WERI-Rb-1 (cell line): ENCODE results near the gene MUC5B.

Experiments
- DNase-seq: peaks from one replicate; pipeline ENCODE4 v3.0.0-alpha.2; 2020
- H3K27ac ChIP-seq: fragments of 250-450 bp; sonication (Bioruptor Pico); 2 replicates; pipeline ENCODE4 v1.5.1; 2020; ENCODE audit warnings: mild to moderate bottlenecking, moderate library complexity
- H3K27me3 ChIP-seq: fragments of 250-450 bp; sonication (Bioruptor Pico); 2 replicates; pipeline ENCODE4 v1.5.1; 2021; ENCODE audit warnings: mild to moderate bottlenecking, low read depth, moderate library complexity; ENCODE audit not compliant: insufficient read depth, severe bottlenecking
- H3K36me3 ChIP-seq: fragments of 250-450 bp; sonication (Bioruptor Pico); 2 replicates; pipeline ENCODE4 v1.5.1; 2020; ENCODE audit warnings: mild to moderate bottlenecking, moderate library complexity
- H3K4me3 ChIP-seq: 2 replicates; pipeline ENCODE4 v1.5.1; 2011; ENCODE audit warnings: low read depth, mild to moderate bottlenecking, control low read depth, low read length
- H3K9me3 ChIP-seq: fragments of 250-450 bp; sonication (Bioruptor Pico); 2 replicates; pipeline ENCODE4 v1.5.1; 2021; ENCODE audit warnings: mild to moderate bottlenecking, moderate library complexity; ENCODE audit not compliant: severe bottlenecking
- TF ChIP-seq, protein P1 (sequence below): IDR thresholded peaks from 2 replicates; pipeline ENCODE4 v1.5.1; 2011; ENCODE audit warnings: low read depth, mild to moderate bottlenecking, control low read depth, inconsistent platforms, low read length

The MUC5B gene

DNA sequence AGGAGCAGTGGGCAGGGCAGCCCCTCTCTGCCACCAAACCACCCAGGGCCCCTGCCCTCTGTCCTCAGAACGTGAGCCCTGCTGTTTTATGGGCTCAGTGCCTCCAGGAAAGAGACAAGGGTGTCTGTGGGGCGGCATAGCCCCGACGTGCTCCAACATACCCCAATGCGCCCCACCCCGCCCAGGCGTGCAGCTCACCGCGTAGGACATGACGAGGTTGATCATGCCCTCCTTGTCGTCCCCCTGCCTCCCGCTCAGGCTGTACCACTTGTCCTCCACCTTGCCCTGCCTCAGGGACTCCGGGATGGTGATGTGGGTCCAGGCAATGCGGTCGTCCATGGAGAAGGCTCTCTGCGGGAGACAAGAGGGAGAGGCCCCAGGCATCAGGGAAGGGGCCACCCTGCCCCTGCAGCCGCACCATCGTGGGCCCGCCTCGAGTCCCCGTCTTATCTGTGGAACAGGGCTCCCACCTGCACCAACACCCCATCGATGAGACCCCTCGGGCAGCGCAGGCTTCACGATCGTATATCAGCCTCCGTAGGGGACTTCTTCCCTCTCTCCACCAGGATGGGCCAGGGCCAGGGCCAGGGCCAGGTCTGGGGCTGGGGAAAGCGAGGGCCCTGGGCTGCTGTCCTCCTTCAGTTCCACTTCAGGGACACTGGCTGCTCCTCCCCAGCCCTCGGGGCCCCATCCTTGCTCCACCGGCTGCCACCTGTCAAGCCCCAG lies 65.7 kb downstream of the MUC5B start:
- Histone ChIP-seq H3K27me3 (no peaks in the 10 kb centered on the region), H3K36me3 (peaks cover 41% of the 10 kb centered on the region)
- TF ChIP-seq, protein P1, sequence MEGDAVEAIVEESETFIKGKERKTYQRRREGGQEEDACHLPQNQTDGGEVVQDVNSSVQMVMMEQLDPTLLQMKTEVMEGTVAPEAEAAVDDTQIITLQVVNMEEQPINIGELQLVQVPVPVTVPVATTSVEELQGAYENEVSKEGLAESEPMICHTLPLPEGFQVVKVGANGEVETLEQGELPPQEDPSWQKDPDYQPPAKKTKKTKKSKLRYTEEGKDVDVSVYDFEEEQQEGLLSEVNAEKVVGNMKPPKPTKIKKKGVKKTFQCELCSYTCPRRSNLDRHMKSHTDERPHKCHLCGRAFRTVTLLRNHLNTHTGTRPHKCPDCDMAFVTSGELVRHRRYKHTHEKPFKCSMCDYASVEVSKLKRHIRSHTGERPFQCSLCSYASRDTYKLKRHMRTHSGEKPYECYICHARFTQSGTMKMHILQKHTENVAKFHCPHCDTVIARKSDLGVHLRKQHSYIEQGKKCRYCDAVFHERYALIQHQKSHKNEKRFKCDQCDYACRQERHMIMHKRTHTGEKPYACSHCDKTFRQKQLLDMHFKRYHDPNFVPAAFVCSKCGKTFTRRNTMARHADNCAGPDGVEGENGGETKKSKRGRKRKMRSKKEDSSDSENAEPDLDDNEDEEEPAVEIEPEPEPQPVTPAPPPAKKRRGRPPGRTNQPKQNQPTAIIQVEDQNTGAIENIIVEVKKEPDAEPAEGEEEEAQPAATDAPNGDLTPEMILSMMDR = no peak

GRCh38 chr11:1289211-1289935 lies 66.5 kb downstream of the MUC5B start:
- Histone ChIP-seq H3K36me3 (peaks cover 38% of the 10 kb centered on the region), H3K4me3 (no peak overlapping the region), H3K27me3 (no peaks in the 10 kb centered on the region), H3K9me3 (no peaks in the 10 kb centered on the region), H3K27ac (no peak overlapping the region)
- TF ChIP-seq, protein P1 = no peak
- no peak for DNase-seq

More for the DNA sequence above, 65.7 kb downstream of the MUC5B start:
- DNase-seq = no peak
- H3K9me3 ChIP-seq = no peaks in the 10 kb centered on the region
- H3K4me3 ChIP-seq = no peak overlapping the region
- no peak overlapping the region for H3K27ac ChIP-seq

GRCh38 chr11:1290052-1291040 lies 67.5 kb downstream of the MUC5B start:
- Histone ChIP-seq H3K9me3 (no peaks in the 10 kb centered on the region), H3K4me3 (no peak overlapping the region), H3K27ac (no peak overlapping the region), H3K27me3 (no peaks in the 10 kb centered on the region), H3K36me3 (peaks cover 36% of the 10 kb centered on the region)
- TF ChIP-seq, protein P1 = no peak
- DNase-seq = no peak

DNA sequence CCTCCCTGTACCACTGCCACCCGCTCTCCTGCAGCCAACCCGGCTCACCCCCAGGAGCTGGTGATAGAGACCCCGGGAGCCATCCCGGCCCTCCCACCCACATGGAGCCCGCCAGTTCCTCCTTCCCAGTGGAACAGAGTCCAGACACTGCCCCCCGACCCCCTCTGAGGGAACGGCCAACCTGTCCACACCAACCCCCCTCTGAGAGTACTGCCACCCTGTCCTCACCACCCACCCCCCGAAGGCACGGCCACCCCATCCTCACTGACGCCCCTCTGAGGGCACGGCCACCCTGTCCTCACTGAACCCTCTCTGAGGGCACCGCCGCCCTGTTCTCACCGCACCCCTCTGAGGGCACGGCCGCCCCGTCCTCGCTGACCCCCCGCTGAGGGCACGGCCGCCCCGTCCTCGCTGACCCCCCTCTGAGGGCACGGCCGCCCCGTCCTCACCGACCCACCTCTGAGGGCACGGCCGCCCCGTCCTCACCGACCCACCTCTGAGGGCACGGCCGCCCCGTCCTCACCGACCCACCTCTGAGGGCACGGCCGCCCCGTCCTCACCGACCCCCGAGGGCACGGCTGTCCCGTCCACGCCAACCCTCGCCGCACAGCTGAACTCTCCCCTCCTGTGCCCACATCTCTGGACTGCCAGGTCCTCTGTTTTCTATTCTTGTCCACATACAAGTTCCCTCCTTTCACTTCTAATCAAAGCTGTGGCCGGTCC lies 68.6 kb downstream of the MUC5B start:
- H3K36me3 ChIP-seq = peaks cover 40% of the 10 kb centered on the region
- TF ChIP-seq, protein P1 = no peak
- H3K9me3 ChIP-seq = no peaks in the 10 kb centered on the region
- H3K4me3 ChIP-seq = no peak overlapping the region
- H3K27ac ChIP-seq = no peak overlapping the region
- H3K27me3 ChIP-seq = no peaks in the 10 kb centered on the region
- DNase-seq = no peak

- TF ChIP-seq, protein P1 = no peak
These were observed 69.3 kb downstream of the MUC5B start for GRCh38 chr11:1292018-1292643.

More at GRCh38 chr11:1292018-1292643, 69.3 kb downstream of the MUC5B start:
- Histone ChIP-seq H3K4me3 (no peak overlapping the region), H3K27me3 (no peaks in the 10 kb centered on the region), H3K36me3 (peaks cover 40% of the 10 kb centered on the region), H3K27ac (no peak overlapping the region), H3K9me3 (no peaks in the 10 kb centered on the region)
- no peak for DNase-seq
